Inflammatory macrophage treated with lipopolysaccharide for 1 hour (primary cell): Measurements from ENCODE around the gene CCDC7.
"Not testable (repeated sequence)": the region's sequence is repeated elsewhere in the genome, so short reads cannot be mapped to it uniquely, and the experiment has no call there.

ENCODE experiments used
- DNase-seq, 2 donors: peaks; one replicate each; pipeline ENCODE4 v3.0.0-alpha.2; 2020 to 2022

CCDC7 gene

DNA sequence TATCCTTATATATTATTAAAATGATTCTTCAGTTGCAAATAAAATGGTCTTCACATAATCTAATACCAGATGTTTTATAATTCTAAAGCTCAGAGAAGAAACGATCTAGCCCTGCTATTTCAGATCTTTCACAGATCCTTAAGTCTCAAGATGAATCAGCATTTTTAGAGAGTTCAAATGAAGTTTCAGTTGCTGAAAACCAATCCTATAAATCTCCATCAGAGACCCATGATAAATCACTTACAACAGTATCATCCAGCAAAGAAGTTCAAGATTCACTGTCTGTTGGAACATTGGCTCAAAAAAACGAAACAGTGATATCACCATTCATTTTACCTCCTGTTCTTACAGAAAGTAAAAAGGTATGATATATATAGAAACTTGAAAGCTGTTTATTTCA, 137.0 kb downstream of the CCDC7 start:
- DNase-seq = no peak

DNA sequence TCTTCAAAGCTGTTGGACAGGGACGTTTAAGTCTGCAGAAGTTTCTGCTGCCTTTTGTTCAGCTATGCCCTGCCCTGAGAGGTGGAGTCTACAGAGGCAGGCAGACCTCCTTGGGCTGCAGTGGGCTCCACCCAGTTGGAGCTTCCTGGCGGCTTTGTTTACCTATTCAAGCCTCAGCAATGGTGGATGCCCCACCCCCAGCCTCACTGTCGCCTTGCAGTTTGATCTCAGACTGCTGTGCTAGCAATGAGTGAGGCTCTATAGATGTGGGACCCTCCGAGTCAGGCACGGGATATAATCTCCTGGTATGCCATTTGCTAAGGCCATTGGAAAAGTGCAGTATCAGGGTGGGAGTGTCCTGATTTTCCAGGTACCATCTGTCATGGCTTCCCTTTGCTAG, 152.1 kb downstream of the CCDC7 start:
- DNase-seq = not testable (repeated sequence)

- DNase-seq = no peak
Observed at GRCh38 chr10:32600317-32600716, 154.4 kb downstream of the CCDC7 start.

DNA sequence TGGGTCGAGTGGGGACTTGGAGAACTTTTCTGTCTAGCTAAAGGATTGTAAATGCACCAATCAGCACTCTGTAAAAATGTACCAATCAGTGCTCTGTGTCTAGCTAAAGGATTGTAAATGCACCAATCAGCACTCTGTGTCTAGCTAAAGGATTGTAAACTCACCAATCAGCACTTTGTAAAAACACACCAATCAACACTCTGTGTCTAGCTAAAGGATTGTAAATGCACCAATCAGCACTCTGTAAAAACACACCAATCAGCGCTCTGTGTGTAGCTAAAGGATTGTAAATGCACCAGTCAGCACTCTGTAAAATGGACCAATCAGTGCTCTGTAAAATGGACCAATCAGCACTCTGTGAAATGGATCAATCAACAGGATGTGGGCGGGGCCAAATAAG, 155.6 kb downstream of the CCDC7 start:
- not testable (repeated sequence) for DNase-seq

GRCh38 chr10:32605787-32606186, 159.8 kb downstream of the CCDC7 start:
- no peak for DNase-seq

GRCh38 chr10:32610543-32610942, 164.6 kb downstream of the CCDC7 start:
- DNase-seq = not testable (repeated sequence)

DNA sequence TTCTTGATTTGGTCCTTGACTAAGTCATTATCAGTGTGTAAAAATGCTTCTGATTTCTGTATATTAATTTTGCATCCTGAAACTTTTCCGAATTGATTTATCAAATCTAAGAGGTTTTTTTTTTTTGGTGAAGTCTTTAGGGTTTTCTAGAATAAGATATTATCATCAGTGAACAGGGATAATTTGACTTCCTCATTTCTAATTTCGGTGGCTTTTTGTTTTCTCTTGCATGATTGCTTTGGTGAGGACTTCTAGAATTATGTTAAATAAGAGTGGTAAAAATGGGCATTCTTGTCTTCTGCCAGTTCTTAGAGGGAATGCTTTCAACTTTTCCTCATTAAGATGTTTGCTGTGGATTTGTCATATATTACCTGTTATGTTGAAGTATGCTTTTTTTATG, 170.5 kb downstream of the CCDC7 start:
- no peak for DNase-seq

DNA sequence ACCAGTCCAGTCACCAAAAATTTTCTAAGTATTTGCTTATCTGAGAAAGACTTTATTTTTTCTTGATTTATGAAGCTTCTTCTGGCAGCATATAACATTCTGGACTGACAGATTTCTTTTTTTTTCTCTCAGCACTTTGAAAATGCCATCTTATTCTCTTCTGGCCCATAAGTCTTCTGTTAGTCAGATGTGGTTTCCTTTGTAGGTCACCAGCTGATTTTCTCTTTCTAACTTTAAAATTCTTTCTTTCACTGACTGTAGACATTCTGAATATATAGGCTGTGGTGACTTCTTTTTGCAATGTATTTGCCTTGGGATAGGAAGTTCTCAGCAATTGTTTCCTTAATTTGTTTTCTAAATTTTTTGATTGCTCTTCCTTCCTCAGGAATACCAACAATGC, 172.5 kb downstream of the CCDC7 start:
- DNase-seq = no peak

GRCh38 chr10:32621969-32622368, 176.0 kb downstream of the CCDC7 start:
- DNase-seq = no peak

DNA sequence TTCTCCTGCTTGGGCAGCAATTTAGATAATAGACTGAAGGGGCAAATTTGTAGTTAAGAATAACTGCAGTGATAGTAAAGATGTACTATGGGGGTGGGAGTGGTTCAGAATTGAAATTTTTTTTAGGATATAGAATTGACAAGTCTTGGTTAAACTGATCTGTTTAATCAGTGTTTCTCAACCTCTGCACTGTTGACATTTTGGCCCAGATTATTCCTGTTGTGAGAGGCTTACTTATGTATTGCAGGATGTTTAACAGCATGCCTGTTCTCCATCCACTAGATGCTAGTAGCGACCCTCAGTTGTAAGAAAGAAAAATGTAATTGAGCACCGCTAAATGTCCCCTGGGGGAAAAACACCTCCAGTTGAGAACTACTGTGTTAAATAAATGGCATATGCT, 176.5 kb downstream of the CCDC7 start:
- DNase-seq = no peak

DNA sequence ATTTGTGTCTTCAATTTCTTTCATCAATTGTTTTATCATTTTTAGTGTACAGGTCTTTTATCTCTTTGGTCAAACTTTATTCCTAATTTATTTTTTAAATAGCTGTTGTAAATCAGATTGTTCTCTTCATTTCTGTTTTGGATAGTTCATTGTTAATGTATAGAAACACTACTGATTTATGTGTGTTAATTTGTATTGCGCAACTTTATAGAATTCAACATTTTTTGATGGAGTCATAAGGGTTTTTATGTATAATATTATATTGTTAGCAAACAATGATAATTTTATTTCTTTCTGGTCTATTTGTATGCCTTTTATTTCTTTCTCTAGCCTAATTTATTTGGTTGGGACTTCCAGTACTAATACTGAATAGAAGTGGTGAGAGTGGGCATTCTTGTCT, 181.2 kb downstream of the CCDC7 start:
- DNase-seq = no peak

GRCh38 chr10:32629910-32630309, 184.0 kb downstream of the CCDC7 start:
- DNase-seq = no peak

GRCh38 chr10:32646535-32646934, 200.6 kb downstream of the CCDC7 start:
- no peak for DNase-seq

- DNase-seq = no peak
Observed at GRCh38 chr10:32650246-32650655, 204.3 kb downstream of the CCDC7 start.

- DNase-seq = not testable (repeated sequence)
Observed at GRCh38 chr10:32657430-32657829, 211.5 kb downstream of the CCDC7 start.

DNA sequence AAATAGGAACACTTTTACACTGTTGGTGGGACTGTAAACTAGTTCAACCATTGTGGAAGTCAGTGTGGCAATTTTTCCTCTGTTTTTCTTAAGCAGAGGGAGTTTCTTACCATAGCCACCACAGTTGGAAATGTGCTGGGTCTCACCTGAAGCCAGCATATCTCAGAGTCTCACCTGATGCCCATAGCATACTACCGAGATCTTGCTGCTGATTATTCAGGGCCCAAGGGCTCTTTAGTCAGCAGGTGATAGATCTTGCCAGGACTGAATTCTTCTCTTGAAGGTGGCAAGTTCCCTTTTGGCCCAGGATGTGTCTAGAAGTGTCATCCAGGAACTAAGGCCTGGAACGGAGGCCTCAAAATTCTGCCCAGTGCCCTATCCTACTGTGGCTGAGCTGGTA, 215.4 kb downstream of the CCDC7 start:
- DNase-seq = no peak

DNA sequence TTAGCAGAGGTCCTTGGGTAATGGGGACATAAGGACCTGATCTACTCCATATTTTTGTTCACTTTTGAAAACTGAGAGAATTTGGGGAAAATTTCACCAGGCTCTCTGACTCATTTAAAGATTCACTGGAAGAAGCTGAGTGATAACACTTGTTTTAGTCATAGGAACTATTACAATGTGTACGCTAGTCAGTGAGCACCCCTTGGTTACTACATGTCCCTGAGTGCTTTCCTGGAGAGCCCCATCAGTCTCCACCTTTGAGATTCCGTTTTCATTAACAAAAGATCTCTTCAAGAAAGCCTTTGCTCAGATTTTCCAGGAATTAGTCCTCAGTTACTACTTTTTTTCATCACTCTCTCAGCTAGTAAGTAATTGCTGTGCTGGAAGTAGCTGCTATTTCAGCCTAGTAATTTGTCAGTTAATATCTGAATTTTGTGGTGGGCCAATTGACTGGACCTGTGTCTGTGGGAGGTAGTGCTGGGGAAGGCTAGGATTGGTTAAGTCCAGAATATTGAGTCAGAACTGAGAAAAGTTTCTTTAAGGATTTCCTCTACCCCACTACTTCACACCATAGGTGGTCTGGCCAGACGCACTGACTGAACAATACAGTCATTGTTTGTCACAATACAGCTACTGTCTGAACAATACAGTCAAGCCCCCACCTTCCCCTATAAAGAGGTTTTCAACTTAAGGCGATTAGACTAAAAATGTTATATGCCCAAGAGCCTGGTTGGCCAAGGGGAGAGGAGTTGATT, 235.0 kb downstream of the CCDC7 start:
- DNase-seq = no peak

DNA sequence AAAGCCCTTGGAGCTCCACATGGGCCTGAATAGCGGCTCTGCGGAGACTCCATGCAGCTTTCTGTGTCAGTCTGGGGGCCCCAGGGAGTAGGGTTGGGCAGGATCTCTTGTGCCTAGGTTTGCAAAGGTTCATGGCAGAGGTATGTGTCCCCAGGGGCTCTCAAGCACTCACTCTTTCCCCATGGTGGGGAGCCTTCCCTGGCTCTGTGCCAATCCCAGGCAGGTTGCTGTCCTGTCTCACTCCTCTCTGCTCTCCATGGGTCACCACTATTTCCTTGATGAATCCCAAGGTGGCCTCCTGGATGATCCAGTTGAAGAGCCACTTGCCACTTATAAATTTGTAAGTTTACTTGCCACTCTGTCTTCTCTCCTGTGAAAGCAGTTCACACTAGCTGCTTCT, 238.4 kb downstream of the CCDC7 start:
- DNase-seq = no peak

DNA sequence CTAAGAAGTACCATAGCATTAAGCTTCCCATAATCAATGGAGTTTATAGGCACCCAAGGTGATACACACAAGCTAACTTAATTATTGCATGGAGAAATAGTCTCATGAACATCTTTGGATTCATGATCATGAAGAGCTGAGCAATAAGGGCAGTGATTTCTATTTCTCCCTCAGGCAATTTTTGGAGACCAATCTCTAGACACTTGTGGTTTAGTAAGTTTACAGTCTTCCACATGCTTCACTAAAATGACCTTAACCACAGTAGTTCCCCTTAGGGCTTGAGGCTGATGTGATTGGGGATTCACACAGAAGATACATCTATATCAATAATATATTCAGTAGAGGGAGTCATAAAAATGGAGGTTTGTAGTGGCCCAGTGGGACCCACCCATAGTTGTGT, 241.2 kb downstream of the CCDC7 start:
- DNase-seq = no peak

DNA sequence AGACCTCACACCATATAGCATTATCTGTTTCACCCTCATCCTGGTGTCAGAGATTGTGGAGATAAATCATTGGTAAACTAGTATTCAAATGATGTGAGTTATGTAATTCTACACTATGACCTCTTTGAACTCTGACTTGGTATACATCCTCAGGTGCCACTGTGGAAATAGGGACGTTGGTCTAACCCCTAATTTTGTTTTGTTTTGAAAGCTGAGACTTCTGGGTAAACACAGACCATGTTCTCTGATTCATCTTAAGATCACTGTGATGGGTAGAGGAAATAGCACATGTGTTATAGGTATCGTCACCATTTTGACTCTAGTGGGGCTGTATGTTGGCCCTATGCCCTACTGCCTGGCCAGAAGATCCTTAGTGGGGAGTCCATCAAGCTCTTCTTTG, 241.6 kb downstream of the CCDC7 start:
- no peak for DNase-seq

- no peak for DNase-seq
Observed at GRCh38 chr10:32692174-32692573, 246.2 kb downstream of the CCDC7 start.

DNA sequence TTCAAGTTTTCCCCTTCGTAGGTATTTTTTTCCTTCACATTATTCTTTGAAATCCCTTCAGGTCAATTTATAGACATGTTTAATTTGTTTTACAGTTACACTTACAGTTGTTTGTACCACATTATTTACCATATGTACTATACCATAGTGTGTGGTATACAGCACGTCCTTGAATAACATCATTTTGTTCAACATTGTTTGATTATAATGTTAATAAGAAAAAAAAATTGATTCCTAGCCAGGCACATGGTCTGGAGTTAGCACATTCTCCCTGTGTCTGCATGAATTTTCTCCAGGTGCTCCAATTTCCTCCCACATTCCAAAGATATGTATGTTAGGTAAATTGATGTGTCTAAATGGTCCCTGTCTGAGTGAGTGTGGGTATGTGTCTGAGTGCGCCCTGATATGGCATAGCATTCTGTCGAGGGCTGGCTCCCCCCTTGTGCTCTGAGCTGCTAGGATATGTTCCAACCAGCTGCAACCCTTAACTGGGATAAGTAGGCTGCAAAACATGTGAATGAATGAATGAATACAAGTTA, 247.6 kb downstream of the CCDC7 start:
- DNase-seq = no peak

- DNase-seq = not testable (repeated sequence)
Observed at GRCh38 chr10:32699683-32700082, 253.7 kb downstream of the CCDC7 start.

DNA sequence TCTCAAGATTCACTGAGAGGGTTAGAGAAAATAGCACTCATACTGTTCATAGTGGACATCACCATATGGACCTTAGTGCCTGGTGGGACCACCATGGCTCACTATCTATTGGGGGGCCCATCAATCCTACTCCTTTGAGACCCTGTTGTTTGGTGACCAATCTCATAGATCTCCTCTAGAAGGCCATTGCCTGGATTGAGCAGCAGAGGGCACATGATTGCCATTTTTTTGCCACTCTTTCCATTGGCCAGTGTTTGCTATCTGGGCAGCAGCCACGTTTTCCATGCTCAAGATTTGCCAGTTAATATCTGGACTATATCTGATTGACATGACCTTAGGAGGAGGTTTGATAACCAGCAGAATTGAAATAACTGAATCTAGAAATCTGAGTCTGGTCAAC, 267.6 kb downstream of the CCDC7 start:
- no peak for DNase-seq

GRCh38 chr10:32731527-32731926, 285.6 kb downstream of the CCDC7 start:
- no peak for DNase-seq
